K562 (cell line): ENCODE measurements around the gene GOLGA2. TPM values are rescaled to one million over a fixed set of nuclear protein-coding genes. Genes with fewer than 3 reads are reported as not detected.

Experiments used
- DACH1 ChIP-seq: fragments of 450-650 bp; IDR thresholded peaks from 2 replicates; pipeline ENCODE4 v1.6.1; 2018; ENCODE audit not compliant: partially characterized antibody
- EZH2 ChIP-seq: IDR thresholded peaks from 2 replicates; pipeline ENCODE4 v1.6.1; 2012; ENCODE audit warnings: low read depth, mild to moderate bottlenecking, inconsistent platforms, low read length, borderline replicate concordance
- HDAC3 ChIP-seq: fragments of 450-650 bp; IDR thresholded peaks from 2 replicates; pipeline ENCODE4 v1.6.1; 2018; ENCODE audit warnings: borderline replicate concordance, mild to moderate bottlenecking, moderate library complexity; ENCODE audit not compliant: partially characterized antibody
- HES1 ChIP-seq: fragments of 450-650 bp; IDR thresholded peaks from 2 replicates; pipeline ENCODE4 v1.6.1; 2016; ENCODE audit warnings: low read depth, mild to moderate bottlenecking, moderate library complexity
- MXI1 ChIP-seq: IDR thresholded peaks from 2 replicates; pipeline ENCODE4 v1.6.1; 2011; ENCODE audit warnings: low read depth, mild to moderate bottlenecking, improper control_type of control experiment, low read length
- MYNN ChIP-seq, 2 experiments: sonication (generic); formaldehyde crosslinking in 1 of 2; IDR thresholded peaks; 2 replicates each; pipeline versions ENCODE4 v1.5.0 to v1.6.1; 2016 to 2020; ENCODE audit warnings: antibody characterized with exemption in 1 of 2, missing genetic modification reagents in 1 of 2
- POLR2B ChIP-seq: fragments of 450-650 bp; IDR thresholded peaks from 2 replicates; pipeline ENCODE4 v1.6.1; 2018; ENCODE audit warnings: low read depth; ENCODE audit not compliant: partially characterized antibody
- PPARD ChIP-seq: fragments of 250-450 bp; sonication (Bioruptor Pico); IDR thresholded peaks from 2 replicates; pipeline ENCODE4 v1.8.0; 2022; ENCODE audit warnings: inconsistent platforms, mild to moderate bottlenecking, moderate library complexity
- RAD21 ChIP-seq, 2 experiments: fragments of 250-450 bp in 1 of 2; fragments of 450-650 bp in 1 of 2; sonication (Bioruptor Pico) in 1 of 2; formaldehyde crosslinking in 1 of 2; IDR thresholded peaks in 1 of 2; conservative IDR thresholded peaks in 1 of 2; 2 replicates each; pipeline versions ENCODE4 v1.4.0 to v1.8.0; 2020 to 2022; ENCODE audit warnings: mild to moderate bottlenecking in 2 of 2, moderate library complexity in 1 of 2
- RERE ChIP-seq: sonication (generic); formaldehyde crosslinking; IDR thresholded peaks from 2 replicates; pipeline ENCODE4 v1.8.0; 2023; ENCODE audit warnings: missing genetic modification reagents, mild to moderate bottlenecking, borderline replicate concordance
- ZBTB11 ChIP-seq, 3 experiments: fragments of 200-800 bp in 1 of 3; fragments of 250-450 bp in 1 of 3; fragments of 450-650 bp in 1 of 3; sonication (Bioruptor Pico) in 1 of 3; sonication (Bioruptor generic) in 1 of 3; formaldehyde crosslinking in 1 of 3; IDR thresholded peaks; 2 replicates each; pipeline versions ENCODE4 v1.6.1 to v1.8.0; 2016 to 2022; ENCODE audit warnings: mild to moderate bottlenecking in 2 of 3, missing genetic modification characterization in 2 of 3, missing compliant biosample characterization in 1 of 3, moderate library complexity in 1 of 3
- ZNF398 ChIP-seq: fragments of 250-450 bp; sonication (Bioruptor Pico); IDR thresholded peaks from 2 replicates; pipeline ENCODE4 v1.8.0; 2021; ENCODE audit warnings: moderate library complexity, mild to moderate bottlenecking, inconsistent platforms
- polyA plus RNA-seq, 8 experiments: library from polyadenylated mRNA; depleted of rRNA in 4 of 8; stranded (reverse) in 5 of 8; unstranded in 3 of 8; fragments of >200 nt; fragmentation: Nextera tagmentation in 2 of 8; fragmentation: Illumina TruSeq in 1 of 8; extraction: Ambion mirVana in 2 of 8; extraction: Trizol in 1 of 8; gene quantifications; 2 replicates each; pipeline versions ENCODE4 v1.2.1 to v1.2.3, GENCODE V29; 2011 to 2014; ENCODE audit warnings: inconsistent platforms in 1 of 8, missing spikeins in 1 of 8
- total RNA-seq, 7 experiments: library from RNA; depleted of rRNA in 6 of 7; stranded (reverse); fragments of >200 nt in 6 of 7; fragmentation: Illumina TruSeq in 2 of 7; extraction: Trizol in 2 of 7; gene quantifications; 2 replicates each; pipeline versions ENCODE4 v1.2.1 to v1.2.3, GENCODE V29; 2011 to 2021; ENCODE audit warnings: low replicate concordance in 1 of 7

GOLGA2 gene
- total and polyA plus RNA-seq, 9 of the 15 experiments (the other 6 are each of a cell fraction or from before 2014, with no cell fraction given): 15.7 to 138 (median 76.0) TPM

GRCh38 chr9:128254855-128255759, 20.7 kb downstream of the GOLGA2 start (continued):
- TF ChIP-seq ZNF398 (CRISPR knock-in tag): no peak
- TF ChIP-seq HDAC3: no peak
- no peak for TF ChIP-seq PPARD (CRISPR knock-in tag)
- no peak for TF ChIP-seq ZBTB11 (CRISPR knock-in tag; IDR thresholded peaks at IDR 0.05)
- no peak for TF ChIP-seq MYNN (IDR thresholded peaks at IDR 0.05)
- no peak for TF ChIP-seq MYNN (CRISPR knock-in tag; IDR thresholded peaks at IDR 0.05)
- no peak for TF ChIP-seq RERE
- TF ChIP-seq DACH1: no peak
- peak; percentile 55 to 73 for TF ChIP-seq RAD21 (CRISPR knock-in tag; conservative IDR thresholded peaks at IDR 0.05 in 1 of 2, IDR thresholded peaks at IDR 0.05 in 1 of 2)
- no peak for TF ChIP-seq MXI1
- TF ChIP-seq HES1: no peak
- no peak for TF ChIP-seq EZH2
- TF ChIP-seq POLR2B: peak; percentile 60
